NCI-H2196 (cell line): ENCODE data around the gene ZNF273.
"Not testable (repeated sequence)": the region's sequence is repeated elsewhere in the genome, so short reads cannot be mapped to it uniquely, and the experiment has no call there.

ENCODE experiments used
- DNase-seq: peaks from one replicate; lab custom pipeline; 2025; ENCODE audit not compliant: unreplicated experiment; lab: John Stamatoyannopoulos, UW

The ZNF273 gene

GRCh38 chr7:64888901-64889685, 14.0 kb upstream of the ZNF273 start:
- no peak for DNase-seq

- DNase-seq = no peak
These were observed 13.3 kb upstream of the ZNF273 start for GRCh38 chr7:64889686-64890162.

GRCh38 chr7:64890273-64890672, 12.8 kb upstream of the ZNF273 start:
- not testable (repeated sequence) for DNase-seq

GRCh38 chr7:64890761-64891362, 12.2 kb upstream of the ZNF273 start:
- no peak for DNase-seq

GRCh38 chr7:64891363-64892081, 11.6 kb upstream of the ZNF273 start:
- peak; percentile 35 for DNase-seq

- DNase-seq = no peak
These were observed 11.0 kb upstream of the ZNF273 start for GRCh38 chr7:64892116-64892515.

GRCh38 chr7:64892666-64893309, 10.3 kb upstream of the ZNF273 start:
- no peak for DNase-seq

- DNase-seq = no peak
These were observed 9.7 kb upstream of the ZNF273 start for GRCh38 chr7:64893401-64893800.

GRCh38 chr7:64902461-64902805, 640 bp upstream of the ZNF273 start:
- not testable (repeated sequence) for DNase-seq

- no peak for DNase-seq
These were observed 935 bp downstream of the ZNF273 start for GRCh38 chr7:64904008-64904407.

- no peak for DNase-seq
These were observed 2.1 kb downstream of the ZNF273 start for GRCh38 chr7:64905133-64905532.

GRCh38 chr7:64905547-64905946, 2.5 kb downstream of the ZNF273 start:
- no peak for DNase-seq

- DNase-seq = no peak
These were observed 4.7 kb downstream of the ZNF273 start for GRCh38 chr7:64907641-64908326.

GRCh38 chr7:64908358-64908757, 5.3 kb downstream of the ZNF273 start:
- no peak for DNase-seq

GRCh38 chr7:64914557-64914956, 11.5 kb downstream of the ZNF273 start:
- no peak for DNase-seq

GRCh38 chr7:64915301-64915700, 12.2 kb downstream of the ZNF273 start:
- DNase-seq = not testable (repeated sequence)

GRCh38 chr7:64928252-64929187, 25.4 kb downstream of the ZNF273 start:
- DNase-seq = not testable (repeated sequence)

GRCh38 chr7:64934478-64934877, 31.4 kb downstream of the ZNF273 start:
- no peak for DNase-seq

GRCh38 chr7:64938540-64938939, 35.5 kb downstream of the ZNF273 start:
- no peak for DNase-seq

GRCh38 chr7:64940021-64940420, 36.9 kb downstream of the ZNF273 start:
- not testable (repeated sequence) for DNase-seq
